Left lung (tissue), 10 donors: Measurements from ENCODE around the gene C8A. TPM values are rescaled to one million over a fixed set of nuclear protein-coding genes. Genes with fewer than 3 reads are reported as not detected.

Experiments
- ATAC-seq: fragments of 200-7000 bp; cut with Tn5 transposase; one replicate; pipeline ENCODE4 v1.9.1; 2020; ENCODE audit warnings: moderate library complexity
- DNase-seq, 4 donors: peaks; one replicate each; pipeline ENCODE4 v3.0.0-alpha.2; 2013 to 2020
- H3K27ac ChIP-seq, 2 donors: fragments of 200-600 bp; sonication (generic) in 1 of 2; one replicate each; pipeline versions ENCODE4 v1.5.0 to v1.8.0; 2020 to 2021
- H3K27me3 ChIP-seq, 2 donors: fragments of 200-600 bp; sonication (generic) in 1 of 2; one replicate each; pipeline versions ENCODE4 v1.5.0 to v1.8.0; 2020 to 2021
- H3K36me3 ChIP-seq, 2 donors: fragments of 200-600 bp; sonication (generic) in 1 of 2; one replicate each; pipeline versions ENCODE4 v1.5.0 to v1.8.0; 2020 to 2021
- H3K4me1 ChIP-seq, 2 donors: fragments of 200-600 bp; one replicate each; pipeline ENCODE4 v1.8.0; 2021
- H3K4me3 ChIP-seq, 2 donors: fragments of 200-600 bp; sonication (generic) in 1 of 2; one replicate each; pipeline versions ENCODE4 v1.5.0 to v1.8.0; 2020 to 2021; ENCODE audit warnings: mild to moderate bottlenecking in 1 of 2
- H3K9me3 ChIP-seq, 2 donors: fragments of 200-600 bp; sonication (generic) in 1 of 2; one replicate each; pipeline versions ENCODE4 v1.5.0 to v1.8.0; 2020 to 2021
- CTCF ChIP-seq, 2 donors: fragments of 200-600 bp; sonication (generic) in 1 of 2; IDR thresholded peaks; one replicate each; pipeline versions ENCODE4 v1.5.0 to v1.8.0; 2021; ENCODE audit warnings: antibody characterized with exemption in 2 of 2
- intact Hi-C, 2 donors: fragments of 100-400 bp; cut with DNase I; formaldehyde crosslinking; loops; one replicate each; pipeline versions ENCODE4 v1.11.2 to v1.14.2; 2022
- polyA plus RNA-seq, 6 donors: library from polyadenylated mRNA; unstranded; fragments of 120-200 nt; gene quantifications; one replicate each; pipeline ENCODE4 v1.2.1, GENCODE V29; 2013; ENCODE audit not compliant: insufficient read length in 6 of 6
- total RNA-seq, 2 donors: library from RNA; stranded (reverse); fragmentation: NEBNext Ultra II Directional; extraction: Animal tissue kit (Norgen Biotek cat#: 25700); gene quantifications; one replicate each; pipeline ENCODE4 v1.2.1, GENCODE V29; 2021
- donor health status: DM: no; HTN: yes; CAD: no.
- donor health status: DM: no; HTN: no; CAD: no.

Gene C8A
- total and polyA plus RNA-seq, 8 donors, result 0.09 TPM; not detected in 7

GRCh38 chr1:56894014-56894413 lies 39.4 kb downstream of the C8A start:
- no peak for ATAC-seq
- DNase-seq, result no peak
- Histone ChIP-seq H3K27ac (no peak overlapping the region), H3K9me3 (no peaks in the 10 kb centered on the region), H3K36me3 (no peaks in the 10 kb centered on the region), H3K27me3 (no peaks in the 10 kb centered on the region), H3K4me1 (no peaks in the 10 kb centered on the region), H3K4me3 (no peak overlapping the region)
- intact Hi-C loops, result no loop called here
- no peak for TF ChIP-seq CTCF (IDR thresholded peaks at IDR 0.05)

- H3K27ac ChIP-seq, result no peak overlapping the region
- TF ChIP-seq CTCF (IDR thresholded peaks at IDR 0.05), result no peak
- no peaks in the 10 kb centered on the region for H3K36me3 ChIP-seq
- no peak overlapping the region for H3K4me3 ChIP-seq
- H3K9me3 ChIP-seq, result no peaks in the 10 kb centered on the region
- no peak for DNase-seq
- intact Hi-C loops, result no loop called here
- peak; percentile 51 for ATAC-seq
- H3K4me1 ChIP-seq, result no peaks in the 10 kb centered on the region
- H3K27me3 ChIP-seq, result no peaks in the 10 kb centered on the region
Observed at GRCh38 chr1:56897150-56898004, 42.8 kb downstream of the C8A start.

GRCh38 chr1:56898005-56898373 lies 43.4 kb downstream of the C8A start:
- TF ChIP-seq CTCF (IDR thresholded peaks at IDR 0.05), result no peak

GRCh38 chr1:56898879-56899278 lies 44.3 kb downstream of the C8A start:
- Histone ChIP-seq H3K27ac (no peak overlapping the region), H3K9me3 (no peaks in the 10 kb centered on the region), H3K36me3 (no peaks in the 10 kb centered on the region), H3K4me3 (no peak overlapping the region), H3K4me1 (no peaks in the 10 kb centered on the region), H3K27me3 (no peaks in the 10 kb centered on the region)
- ATAC-seq (no peak), DNase-seq (no peak)
- intact Hi-C loops, result no loop called here
- no peak for TF ChIP-seq CTCF (IDR thresholded peaks at IDR 0.05)

More at GRCh38 chr1:56898005-56898373, 43.4 kb downstream of the C8A start:
- DNase-seq (no peak), ATAC-seq (no peak)
- Histone ChIP-seq H3K27me3 (no peaks in the 10 kb centered on the region), H3K27ac (no peak overlapping the region), H3K36me3 (no peaks in the 10 kb centered on the region), H3K9me3 (no peaks in the 10 kb centered on the region), H3K4me3 (no peak overlapping the region), H3K4me1 (no peaks in the 10 kb centered on the region)
- intact Hi-C loops, result no loop called here

- no peak for TF ChIP-seq CTCF (IDR thresholded peaks at IDR 0.05)
- intact Hi-C loops, result no loop called here
- Histone ChIP-seq H3K4me3 (no peak overlapping the region), H3K36me3 (no peaks in the 10 kb centered on the region), H3K9me3 (no peaks in the 10 kb centered on the region), H3K27ac (no peak overlapping the region), H3K27me3 (no peaks in the 10 kb centered on the region), H3K4me1 (no peaks in the 10 kb centered on the region)
- DNase-seq (no peak), ATAC-seq (peak; percentile 78)
Observed at GRCh38 chr1:56901716-56902115, 47.1 kb downstream of the C8A start.
